ENCODE measurements around the gene ATOX1.

ATOX1 gene

DNA sequence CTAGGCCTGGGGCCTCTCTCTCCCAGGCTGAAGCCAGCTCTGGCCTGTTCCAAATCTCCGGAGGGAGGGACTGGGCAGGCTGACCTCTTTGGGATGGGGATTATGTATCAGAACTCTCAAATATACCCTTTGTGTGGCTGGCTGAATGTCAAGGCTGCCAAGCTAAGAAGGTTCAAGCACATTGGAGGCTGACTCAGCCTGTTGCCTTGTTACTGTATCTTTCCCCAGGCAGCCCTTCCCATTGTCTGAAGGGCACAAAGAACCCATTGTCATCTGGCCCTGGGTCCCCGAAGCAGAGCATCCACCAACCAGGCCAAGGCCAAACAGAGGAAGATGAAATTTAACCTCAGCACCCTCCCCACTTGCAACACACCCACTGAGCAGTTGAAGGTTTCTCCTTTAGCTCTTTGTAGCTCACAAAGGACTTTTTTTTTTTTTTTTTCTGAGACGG, 64.4 kb downstream of the ATOX1 start:
- no peak for DNase-seq
